Stimulated activated CD8-positive, alpha-beta memory T cell treated with anti-CD3 and anti-CD28 coated beads, Interleukin-12 subunit alpha, Interleukin-12 subunit beta, amount 100 ng/mL, for 1 hour (primary cell): ENCODE measurements around the gene MAPK12.
A peak's percentile ranks its signal among the peaks of the same experiment; 100 is the strongest.

Source experiments
- DNase-seq: peaks from one replicate; pipeline ENCODE4 v3.0.0-alpha.2; 2020; ENCODE audit warnings: low read depth

The MAPK12 gene

DNA sequence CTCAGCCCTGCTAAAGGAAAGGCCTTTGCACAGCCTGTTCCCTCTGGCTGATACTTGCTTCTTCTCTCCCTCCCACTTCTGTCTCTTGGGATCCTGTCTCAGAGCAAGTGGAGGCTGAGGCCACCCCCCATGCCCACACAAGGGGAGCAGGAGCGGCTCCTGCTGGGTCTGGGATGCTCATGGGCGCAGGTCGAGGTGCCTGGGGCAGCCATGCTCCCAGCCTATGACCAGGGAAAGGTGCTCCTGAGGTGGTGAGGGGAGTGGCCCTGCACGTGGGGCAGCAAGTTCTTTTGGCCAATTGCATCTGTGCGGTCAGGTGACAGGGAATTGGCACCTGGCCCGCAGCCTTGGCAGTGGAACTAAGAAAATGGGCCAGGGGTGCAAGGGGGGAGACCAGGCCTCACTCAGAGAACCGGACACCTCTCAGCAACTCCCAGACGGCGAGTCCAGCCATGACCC, 7.2 kb upstream of the MAPK12 start:
- no peak for DNase-seq

DNA sequence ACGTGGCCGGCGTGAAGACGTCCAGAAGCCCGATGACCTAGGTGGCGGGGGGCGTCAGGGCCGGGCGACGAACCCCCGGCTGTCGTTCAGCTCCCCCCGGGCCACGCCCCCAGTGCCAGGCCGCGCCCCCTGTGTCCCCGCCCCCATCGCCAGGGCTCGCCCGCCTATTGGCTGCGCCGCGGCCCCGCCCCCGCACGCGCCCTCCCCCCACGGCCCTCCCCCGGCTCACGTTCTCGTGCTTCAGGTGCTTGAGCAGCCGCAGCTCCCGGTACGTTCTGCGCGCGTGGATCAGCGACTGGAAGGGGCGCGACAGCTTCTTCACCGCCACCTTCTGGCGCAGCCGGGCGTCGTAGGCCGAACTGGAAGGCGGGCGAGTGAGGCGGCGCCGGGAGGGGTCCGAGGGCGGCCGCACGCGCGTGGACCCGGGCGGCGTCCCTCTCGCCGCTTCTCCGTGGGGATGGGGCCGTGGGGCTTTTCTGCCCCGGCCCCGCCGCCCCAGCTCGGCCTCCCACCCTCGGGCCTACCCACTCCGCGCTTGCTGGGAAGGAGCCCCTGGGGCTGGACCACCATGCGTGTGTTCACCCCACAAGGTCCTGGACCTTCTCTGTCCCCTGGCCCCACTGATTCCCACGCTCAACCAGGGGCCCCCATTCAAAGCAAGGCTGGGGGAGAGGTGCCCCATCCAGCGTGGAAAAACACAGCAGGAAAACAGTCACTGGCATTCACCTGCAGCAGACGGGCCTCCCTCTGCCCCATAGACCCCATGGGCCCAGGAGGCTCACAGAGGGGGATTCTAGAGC, 6.3 kb upstream of the MAPK12 start:
- DNase-seq, result peak; percentile 24

DNA sequence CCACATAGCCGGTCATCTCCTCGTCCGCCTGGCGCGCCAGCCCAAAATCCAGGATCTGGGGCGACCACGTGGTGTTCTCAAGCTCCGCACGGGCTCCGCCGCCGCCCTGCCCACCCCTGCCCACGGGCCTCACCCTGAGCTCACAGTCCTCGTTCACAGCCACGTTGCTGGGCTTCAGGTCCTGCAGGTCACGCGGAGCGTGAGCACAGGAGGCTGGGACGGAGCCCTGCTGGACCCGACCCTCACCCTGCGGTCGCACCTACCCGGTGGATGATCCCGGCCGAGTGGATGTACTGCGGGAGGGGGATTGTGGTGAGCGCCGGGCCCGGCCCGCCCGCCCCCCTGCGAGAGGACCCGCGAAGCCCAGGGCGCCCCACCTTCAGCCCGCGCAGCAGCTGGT, 5.5 kb upstream of the MAPK12 start:
- DNase-seq, result no peak

DNA sequence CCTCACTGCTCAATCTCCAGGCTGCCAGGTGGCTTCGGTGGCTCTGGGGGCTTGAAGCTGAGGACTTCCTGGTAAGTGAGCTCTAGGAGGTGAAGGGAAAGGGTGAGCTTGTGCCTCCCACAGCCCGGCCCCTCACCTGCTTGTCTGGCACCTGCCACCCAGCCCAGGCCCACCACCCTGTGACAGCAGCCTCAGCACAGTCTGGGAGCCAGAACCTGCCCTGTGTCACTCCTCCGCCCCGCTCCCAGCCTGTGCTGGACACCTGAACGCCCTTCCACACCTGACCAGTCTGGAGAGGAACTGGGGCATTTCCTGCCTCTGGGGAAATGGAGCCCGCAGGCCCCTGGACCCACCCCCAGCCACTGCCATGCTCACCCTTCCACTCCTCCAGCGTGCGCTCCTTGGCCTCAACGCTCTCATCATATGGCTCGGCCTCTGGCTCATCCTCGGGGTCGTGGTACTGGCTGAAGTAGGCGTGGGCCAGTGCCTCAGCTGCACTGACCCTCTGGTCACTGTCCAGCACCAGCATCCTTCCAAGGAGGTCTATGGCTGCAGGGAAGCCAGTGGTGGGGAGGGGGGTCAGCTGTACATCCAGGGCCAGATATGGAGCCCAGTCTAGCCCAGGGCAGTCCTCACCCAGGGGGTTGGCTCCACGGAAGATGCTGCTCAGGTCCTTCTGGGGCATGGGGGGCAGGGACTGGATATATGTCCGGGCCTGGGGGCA, 3.6 kb upstream of the MAPK12 start:
- no peak for DNase-seq

DNA sequence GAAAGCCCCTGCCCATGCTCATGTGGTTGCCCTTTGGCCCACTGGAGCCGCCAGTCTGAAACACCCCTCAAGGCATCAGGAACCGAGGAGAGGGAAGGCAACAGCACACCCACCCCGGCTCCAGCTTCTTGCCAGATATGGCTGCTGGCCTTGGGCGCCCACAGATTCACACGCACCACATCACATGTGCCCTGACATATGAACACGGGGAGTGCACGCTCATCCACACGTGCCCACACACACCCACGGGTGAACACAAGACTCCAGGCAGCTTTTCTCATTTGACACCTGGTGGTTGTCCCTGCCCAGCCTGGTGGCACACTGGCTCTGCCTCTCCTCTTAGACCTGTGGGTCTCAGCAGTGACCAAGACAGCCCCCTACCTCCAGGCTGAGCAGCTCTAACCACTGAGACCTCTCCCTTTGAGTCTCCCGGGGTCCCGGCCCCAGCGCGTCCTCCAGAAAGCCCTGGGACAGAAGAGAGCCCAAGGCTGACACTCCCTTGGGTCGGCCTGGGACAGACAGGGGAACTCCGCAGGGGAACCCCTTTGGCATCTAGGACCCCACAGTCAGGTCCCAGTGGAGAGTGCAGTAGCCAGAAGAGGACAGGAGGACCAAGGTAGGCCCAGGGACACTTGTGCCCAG, 2.7 kb upstream of the MAPK12 start:
- no peak for DNase-seq

DNA sequence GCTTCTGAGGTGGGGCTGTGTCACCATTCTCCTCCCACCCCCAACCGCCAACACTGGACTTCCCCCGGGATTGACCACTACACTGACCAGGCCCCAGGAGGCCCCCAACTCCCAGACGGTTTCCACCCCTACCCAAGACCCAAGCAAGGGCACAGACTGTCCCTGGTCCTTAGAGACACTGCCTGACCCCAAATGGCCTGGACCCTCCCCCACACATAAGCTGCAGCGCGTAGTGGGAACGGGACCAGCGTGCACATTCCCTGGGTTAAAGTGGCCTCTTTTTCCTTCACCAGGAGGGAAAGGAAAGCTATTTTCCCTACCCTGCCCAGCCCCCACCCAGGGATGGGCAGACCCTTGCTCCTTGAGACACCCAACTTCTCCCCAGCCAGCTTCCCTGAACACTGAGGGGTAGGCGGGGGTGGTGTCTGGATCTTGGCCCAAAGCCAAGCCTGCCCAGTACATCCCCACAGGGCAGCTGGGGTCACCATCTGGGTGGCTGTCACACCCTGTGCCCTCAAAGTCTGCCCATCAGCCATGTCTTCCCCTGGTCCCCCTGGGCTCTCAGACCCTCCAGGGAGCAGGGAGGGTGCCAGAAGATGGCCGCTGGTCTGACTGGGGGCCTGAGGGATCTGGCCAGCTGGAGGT, 1.6 kb upstream of the MAPK12 start:
- DNase-seq, result no peak

DNA sequence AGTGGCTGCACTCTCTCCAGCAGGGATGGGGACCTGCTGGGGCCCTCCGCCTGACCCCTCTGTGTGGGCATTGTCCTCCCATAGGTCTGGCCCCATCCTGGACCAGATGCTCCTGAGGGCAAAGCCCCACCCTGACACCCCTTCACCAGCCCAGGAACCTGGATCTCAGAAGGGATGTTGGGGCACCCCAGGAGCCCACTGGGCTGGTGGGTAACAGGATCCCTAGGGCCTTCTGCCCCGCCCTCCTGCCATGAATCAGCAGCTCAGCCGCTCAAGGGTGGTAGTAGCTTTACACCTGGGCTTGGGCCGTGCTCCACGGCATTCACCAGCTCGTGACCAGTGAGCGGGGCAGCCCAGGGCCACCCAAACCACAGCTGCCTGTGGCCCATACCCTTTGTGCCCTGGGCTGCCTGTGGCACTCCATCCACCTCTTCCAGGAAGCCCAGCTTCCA, 1.0 kb upstream of the MAPK12 start:
- no peak for DNase-seq

DNA sequence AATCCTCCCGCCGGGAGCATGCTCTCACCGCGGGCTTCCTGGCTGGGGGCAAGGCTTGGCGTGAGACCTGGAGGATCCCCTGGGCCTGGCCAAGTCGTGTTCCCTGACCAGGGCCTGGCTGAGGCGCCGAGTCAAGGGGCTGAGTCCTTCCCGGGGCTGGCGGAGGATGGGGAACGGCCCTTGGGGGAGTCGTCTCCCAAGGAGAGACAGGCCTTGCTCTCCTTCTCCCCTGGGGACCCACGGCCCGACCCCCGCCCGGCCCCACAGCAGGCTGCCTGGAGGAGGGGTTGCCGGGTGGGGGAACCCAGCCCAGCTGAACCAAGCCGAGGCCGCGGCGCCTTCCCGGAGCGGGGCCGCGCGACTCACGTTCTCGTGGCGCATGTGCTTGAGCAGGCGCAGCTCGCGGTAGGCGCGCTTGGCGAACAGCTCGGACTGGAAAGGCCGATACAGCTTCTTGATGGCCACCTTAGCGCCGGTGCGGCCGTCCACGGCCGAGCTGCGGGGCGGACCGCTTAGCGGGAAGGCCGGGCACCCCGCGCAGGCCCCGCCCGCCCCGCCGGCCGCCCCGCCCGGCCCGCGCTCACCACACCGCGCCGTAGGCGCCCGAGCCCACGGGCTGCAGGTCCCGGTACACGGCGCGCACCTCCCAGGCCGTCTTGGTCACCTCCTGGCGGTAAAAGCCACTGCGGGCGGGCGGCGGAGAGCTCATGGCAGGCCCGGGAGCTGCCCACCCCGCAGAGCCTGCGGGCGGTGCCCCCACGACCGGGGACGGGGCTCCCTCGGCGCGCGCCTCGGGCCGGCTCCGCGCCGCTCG, 475 bp downstream of the MAPK12 start:
- no peak for DNase-seq

DNA sequence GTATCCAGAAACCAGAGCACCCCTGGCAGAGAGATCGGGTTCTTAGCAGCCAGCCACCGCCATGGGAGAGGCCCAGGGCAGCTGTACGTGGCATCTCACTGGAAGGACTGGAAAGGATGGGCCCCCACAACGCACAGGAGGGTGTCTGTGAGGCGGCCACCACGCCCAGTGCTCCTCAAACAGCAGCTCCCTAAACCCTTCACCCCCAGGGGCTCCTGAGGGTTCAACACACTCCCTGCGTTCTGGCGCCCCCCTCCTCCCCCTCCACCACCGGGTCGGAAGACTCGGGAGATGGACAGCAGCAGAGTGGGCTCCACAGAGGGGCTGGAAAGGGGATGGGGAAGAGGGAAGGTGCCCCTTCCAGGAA, 1.1 kb downstream of the MAPK12 start:
- no peak for DNase-seq

DNA sequence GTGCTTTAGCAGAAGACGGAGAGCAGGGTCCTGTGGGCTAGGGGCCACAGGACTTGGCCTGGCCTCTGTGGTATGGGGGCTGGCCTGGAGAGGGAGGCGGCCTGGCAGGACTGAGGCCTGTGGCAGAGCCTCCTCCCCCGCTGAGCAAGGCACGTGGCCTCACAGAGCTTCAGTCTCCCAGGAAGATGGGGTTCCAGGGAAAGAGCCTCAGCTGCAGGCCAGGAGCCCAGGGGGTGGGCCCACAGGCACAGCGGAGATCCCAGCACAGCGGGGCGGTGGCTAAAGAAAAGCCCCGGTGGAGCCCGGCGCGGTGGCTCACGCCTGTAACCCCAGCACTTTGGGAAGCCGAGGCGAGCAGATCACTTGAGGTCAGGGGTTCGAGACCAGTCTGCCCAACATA, 2.2 kb downstream of the MAPK12 start:
- no peak for DNase-seq

DNA sequence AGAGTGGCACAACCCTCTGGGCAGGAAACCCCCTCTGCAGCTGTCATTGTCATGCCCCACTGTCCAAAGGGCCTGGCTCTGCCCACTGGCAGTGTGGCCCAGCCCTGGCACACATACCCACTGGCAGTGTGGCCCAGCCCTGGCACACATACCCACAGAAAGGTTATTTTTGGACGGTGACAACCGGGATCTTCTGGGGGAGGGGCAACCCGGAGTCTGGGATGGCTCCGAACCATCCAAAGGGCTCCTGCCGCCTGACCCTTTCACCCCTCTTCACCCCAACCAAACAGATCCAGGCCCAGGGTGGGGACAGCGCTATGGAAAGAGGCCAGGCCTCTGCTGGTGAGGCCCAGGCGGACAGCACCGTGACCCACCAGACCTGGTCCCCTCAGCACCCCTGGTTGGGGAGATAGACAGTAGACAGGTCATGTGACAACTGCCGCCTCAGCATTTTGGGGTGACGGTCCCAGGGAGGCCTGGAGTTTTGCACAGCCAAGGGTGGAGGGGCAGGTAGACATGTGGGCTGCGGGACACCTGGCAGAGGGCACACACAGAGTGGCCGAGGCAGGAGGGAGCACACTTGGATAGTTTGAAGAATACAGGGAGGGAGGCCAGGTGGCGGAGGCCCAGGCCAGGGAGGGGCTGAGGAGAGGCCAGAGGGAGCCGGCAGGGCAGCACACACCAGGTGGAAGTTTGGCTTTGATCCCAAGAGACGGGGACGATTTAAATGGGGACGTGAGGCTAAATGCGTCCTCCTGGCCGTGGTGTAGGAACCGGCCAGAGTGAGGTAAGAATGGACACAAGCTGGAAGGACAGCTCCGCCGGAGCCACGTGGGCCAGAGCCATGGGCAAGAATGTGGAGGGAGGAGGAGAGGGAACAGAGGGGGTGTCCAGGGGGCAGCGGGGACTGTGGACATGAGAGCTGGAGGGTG, 2.9 kb downstream of the MAPK12 start:
- DNase-seq, result no peak

DNA sequence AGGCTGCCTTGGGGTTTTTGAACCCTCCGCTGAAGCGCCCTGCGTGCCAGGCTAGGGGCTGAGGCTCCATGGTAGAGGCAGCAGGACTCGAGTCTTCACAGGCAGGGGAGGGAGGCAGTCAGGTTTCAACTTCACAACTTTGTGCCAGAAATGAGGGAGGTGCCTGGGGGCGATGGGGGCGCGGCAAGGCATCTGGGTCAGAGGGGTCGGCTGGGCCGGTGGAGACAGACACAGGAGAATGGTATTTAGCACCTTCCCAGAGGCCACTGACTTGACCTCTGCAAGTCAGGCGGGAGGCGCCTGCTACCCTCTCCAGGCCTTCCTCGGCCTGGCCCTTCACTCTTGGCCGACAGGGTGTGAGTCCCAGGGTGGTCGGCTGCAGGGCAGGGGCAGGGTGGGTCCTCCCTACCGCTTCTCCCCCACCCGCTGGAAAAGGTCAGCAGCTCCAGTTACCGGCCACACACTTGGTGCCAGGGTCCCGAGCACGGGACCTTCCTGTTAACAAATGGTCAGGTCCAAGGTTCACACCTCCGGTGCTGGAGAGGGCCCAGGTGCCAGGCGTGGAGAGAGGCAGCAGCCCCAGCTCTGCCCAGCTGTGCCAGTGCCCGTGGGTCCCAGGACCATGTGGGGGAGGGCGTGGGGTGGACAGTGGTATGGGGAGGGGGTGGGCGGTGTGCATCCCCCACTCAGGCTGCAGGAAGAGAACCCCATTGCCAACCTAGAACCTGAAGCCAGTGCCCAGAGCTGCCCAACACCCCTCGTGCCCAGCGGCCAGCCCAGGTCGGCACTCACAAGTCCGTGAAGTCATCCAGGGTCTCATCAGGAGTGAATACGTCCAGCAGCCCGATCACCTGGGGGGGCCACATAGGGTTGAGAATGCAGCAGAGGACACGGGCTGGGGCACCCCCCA, 3.8 kb downstream of the MAPK12 start:
- DNase-seq, result no peak

DNA sequence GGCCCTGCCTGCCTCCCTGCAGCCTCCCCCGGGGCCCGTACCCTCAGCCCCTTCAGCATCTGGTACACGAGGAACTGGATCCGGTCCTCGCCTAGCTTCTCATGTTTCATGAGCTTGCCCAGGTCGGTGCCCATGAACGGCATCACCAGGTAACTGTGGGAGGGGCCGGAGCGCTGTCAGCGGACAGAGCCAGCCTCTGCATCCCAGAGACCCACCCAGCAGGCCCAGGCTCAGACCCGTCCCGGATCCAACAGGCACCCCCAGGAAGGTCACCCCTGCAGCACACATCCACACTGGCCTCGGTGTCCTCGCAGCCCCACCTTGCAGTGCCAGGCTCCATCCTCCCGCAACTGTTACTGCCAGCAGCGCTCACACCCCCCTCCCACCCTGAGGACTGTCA, 4.4 kb downstream of the MAPK12 start:
- DNase-seq, result no peak

DNA sequence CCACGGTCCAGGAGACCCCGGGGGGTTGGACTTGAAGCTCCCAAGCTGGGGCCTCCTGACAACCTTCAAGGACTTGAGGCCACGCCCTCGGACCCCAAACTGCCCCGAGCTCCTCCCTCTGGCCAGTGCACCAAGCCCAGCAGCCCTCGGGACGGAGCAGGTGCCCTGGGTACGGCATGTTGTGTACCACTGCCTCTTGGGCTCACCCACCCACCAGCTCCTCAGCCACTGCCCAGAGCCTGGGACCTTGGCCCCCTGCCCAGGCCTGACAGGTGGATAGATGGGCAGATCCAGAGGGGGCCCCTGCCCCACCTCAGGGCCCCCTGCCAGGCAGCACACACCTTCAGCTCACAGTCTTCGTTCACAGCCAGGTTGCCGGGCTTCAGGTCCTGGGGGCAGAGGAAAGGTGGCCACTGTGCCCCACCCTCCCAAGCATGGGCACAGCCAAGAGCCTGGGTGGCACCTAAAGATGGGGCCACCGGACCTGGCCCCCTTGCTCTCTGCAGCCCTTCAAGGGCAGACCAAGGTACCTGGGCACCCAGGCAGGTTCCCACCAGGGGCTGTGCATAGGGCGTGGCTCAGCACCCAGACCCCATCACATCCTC, 5.1 kb downstream of the MAPK12 start:
- no peak for DNase-seq

DNA sequence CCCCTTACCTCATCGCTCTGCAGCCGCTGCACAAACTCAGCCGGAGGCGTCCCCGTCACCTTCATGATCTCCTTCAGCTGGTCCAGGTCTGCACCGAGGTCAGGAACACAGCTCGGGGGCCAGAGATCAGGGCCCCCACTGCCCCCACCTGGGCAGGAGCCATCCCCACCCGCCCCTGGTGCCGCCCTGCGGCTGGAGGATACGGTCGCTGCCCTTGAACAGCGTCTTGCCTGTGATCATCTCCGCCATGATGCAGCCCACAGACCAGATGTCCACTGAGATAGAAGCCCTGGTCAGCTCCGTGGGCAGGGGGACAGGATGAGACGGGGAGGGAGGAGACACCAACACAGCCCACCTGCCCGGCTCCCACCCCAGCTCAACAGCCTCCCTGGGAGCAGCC, 5.9 kb downstream of the MAPK12 start:
- DNase-seq, result no peak

DNA sequence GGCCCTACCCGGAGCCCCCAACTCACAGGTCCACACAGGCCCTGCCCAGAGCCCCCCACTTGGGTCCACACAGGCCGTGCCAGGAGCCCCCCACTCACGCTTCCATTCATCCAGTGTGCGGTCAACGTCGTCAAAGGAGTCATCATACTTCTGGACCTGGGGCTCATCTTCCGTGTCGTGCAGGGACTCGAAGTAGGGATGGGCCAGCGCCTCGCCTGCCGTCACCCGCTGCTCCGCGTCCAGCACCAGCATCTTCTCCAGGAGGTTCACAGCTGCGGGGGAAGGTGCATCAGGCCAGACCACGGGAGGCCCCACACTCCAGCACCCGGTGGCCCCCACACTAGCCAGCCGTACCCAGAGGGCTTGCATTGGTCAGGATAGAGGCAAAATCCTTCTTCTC, 6.4 kb downstream of the MAPK12 start:
- no peak for DNase-seq

DNA sequence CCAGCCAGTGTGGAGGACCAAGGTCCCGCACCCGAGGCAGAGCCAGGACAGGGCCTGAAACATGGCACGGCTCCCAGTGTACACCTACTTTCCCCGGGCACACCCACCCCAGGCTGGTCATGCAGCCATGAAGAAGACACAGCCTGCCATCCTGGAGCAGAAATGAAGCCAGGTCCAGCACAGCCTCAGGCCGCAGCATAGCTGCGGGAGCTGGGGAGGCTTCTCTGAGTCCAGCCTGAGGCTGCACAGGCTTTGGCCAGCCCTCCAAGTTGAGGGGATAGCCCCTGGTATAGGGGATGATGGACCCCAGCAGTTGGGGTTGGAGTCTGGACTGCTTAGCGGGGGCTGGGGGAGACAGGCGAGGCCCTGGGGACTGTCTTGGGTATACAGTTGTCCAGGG, 7.5 kb downstream of the MAPK12 start:
- no peak for DNase-seq

DNA sequence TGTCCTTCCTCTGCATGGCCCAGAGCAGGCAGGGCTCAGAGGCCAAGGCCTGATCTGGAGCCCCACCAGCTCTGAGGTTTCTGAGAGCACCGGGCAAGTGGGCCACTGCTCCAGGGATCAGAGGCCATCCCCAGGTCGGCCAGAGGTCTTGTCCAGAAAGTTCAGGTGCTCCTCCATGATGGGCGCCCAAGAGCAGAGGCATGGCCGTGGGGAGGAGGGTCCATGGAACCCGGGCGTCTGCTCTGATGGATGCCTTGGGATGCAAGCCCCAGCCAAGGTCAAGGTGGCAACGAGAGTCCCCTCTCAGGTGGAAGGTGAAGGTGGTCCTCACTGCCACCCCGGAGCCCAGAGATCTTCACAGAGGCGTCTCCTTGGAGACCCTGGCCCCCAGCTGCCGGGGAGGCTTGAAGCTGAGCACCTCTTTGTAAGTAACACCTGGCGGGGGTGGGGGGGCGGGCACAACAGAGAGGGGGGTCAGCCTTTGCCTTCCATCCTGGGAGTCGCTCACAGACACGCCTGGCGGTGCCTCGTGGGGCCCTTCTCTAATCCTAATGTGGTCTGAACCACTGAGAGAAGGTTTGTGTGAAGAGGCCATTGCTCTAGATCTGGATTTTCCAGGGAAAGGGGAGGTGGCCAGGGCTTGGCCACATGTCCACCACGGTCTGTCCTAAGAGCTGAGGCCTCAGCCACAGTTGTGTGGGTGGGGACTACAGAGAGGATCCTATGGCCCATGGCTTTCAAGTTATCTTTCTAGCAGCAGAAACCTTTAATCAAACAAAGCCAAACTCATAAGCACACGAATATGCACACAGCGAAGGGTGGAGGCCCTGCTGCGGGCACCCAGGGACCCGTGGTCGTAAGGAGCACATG, 8.2 kb downstream of the MAPK12 start:
- no peak for DNase-seq
